Right ventricle myocardium superior (tissue), 1 donor: Measurements from ENCODE around the gene ZNFX1. TPM values are rescaled to one million over a fixed set of nuclear protein-coding genes. Genes with fewer than 3 reads are reported as not detected.

Experiments used
- total RNA-seq: library from RNA; stranded (reverse); fragmentation: NEBNext Ultra II Directional; extraction: Animal tissue kit (Norgen Biotek cat#: 25700); gene quantifications from one replicate; pipeline ENCODE4 v1.2.1, GENCODE V29; 2021
- donor health status: DM: no; HTN: yes; CAD: no; lungs with severe emphysema.

The ZNFX1 gene
- total RNA-seq, 1 donor from 2014 or later, result 19.8 TPM

Other genes with a start within 250 kb of the ZNFX1 start
- 36.7 TPM for gene CSE1L, start 231.7 kb downstream of the ZNFX1 start, total RNA-seq
- gene STAU1, start 89.7 kb downstream of the ZNFX1 start, total RNA-seq, result 49.1 TPM
- 12.2 TPM for gene DDX27, start 58.6 kb downstream of the ZNFX1 start, total RNA-seq
- gene KCNB1, start 204.6 kb upstream of the ZNFX1 start, total RNA-seq, result 1.1 TPM